ENCODE measurements around the gene ACSF3.
"Not testable (repeated sequence)": the region's sequence is repeated elsewhere in the genome, so short reads cannot be mapped to it uniquely, and the experiment has no call there.

The ACSF3 gene

DNA sequence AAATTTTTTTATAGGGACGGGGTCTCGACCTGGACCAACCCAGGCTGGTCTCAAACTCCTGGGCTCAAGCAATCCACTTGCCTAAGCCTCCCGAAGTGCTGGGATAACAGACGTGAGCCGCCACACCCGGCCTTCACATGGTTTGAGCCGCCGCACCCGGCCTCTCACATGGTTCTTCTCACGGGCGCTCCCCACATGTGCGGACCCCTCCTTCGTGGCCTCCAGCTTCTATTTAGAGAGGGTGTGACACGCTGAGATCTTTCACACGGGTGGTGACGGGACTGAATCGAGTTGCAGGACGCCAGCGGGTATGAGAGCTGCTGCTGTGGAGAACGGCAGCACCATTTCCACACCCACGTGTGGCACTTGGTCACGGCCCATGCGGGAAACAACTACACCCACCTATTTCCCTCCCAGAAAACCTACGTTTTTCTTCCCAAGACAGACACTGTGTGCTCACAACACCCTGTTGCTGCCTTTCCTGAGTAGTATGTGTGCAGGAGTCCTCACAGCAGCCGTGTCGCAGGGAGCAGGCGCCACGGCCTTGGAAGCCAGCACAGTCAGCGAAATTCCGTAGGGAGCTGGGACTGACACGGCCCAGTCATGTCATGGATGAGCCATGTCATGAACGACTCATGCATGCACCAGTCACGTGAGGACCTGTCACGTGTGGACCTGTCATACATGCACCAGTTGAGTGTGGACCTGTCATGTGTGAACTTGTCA is 20.1 kb upstream of the ACSF3 start:
- no peak for DNase-seq

DNA sequence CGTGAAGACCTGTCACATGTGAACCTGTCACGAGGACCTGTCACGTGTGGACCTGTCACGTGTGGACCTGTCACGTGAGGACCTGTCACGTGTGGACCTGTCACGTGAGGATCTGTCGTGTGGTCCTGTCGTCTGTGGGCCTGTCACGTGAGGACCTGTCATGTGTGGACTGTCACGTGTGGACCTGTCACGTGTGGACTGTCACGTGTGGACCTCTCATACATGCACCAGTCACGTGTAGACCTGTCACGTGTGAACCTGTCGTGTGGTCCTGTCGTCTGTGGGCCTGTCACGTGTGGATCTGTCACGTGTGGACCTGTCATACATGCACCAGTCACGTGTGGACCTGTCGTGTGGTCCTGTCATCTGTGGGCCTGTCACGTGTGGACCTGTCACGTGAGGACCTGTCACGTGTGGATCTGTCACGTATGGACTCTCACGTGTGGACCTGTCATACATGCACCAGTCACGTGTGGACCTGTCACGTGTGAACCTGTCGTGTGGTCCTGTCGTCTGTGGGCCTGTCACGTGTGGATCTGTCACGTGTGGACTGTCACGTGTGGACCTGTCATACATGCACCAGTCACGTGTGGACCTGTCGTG is 19.5 kb upstream of the ACSF3 start:
- DNase-seq, result not testable (repeated sequence)

DNA sequence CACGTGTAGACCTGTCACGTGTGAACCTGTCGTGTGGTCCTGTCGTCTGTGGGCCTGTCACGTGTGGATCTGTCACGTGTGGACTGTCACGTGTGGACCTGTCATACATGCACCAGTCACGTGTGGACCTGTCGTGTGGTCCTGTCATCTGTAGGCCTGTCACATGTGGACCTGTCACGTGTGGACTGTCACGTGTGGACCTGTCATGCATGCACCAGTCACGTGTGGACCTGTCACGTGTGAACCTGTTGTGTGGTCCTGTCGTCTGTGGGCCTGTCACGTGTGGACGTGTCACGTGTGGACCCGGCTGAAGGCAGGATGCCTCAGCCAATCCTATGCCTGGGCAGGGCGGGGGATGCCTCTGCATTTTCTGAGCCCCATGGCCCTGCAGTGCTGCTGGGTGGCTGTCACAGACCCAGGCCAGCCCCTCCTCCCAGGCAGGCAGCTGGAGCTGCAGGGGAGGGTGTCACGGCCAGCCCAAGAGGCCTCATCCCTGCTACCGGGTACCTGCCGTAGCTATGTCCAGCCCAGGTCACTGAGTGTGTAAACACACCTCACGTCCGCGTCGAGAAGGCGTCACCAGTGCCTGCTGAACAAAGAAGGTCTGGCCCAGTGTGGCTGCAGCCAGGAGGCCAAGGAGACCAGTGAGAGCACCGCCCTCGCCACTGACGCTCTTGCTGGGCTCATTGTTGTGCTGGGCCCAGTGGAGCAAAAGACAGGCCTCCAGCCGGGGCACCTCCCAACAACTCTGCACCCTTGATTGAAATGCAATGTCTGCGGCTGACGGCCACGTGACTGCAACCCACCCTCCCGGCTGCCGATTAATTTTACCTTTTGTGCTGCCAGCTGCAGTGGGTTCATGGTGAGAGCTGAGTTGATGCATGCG is 18.6 kb upstream of the ACSF3 start:
- DNase-seq, result no peak

DNA sequence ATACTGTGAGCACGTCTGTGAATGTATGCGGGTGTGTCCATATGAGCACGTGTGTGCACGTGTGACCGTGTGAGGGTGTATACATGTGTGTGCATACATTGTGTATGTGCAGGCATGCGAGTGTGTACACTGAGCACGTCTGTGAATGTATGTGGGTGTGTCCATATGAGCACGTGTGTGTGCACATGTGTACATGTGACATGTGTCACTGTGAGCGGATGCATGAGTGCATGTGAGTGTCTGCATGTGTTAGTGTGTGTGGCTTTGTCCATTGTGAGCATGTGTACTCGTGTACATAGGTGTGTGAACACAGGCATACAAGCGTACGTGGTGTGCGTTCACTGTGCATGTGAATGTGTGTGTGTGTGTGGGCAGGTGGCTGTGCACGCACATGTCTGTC is 17.5 kb upstream of the ACSF3 start:
- DNase-seq, result no peak

DNA sequence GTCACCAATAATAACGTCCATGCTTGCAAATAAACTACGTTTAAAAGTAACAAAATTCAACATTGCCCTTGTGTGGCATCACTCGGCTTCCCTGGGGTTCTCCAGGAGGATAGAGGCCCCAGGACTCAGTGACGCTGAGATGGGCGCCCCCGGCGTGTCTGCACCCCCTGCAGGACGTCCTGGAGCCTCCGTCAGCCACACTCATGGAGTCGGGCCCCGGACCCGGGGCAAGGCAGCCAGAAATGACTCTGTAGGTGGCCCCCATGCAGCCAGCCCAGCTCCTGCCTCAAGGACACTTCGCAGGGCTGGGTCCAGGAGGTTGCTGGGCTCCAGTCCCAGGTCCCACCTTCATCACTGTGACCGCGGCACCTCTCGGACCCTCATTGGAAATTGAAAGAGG is 16.6 kb upstream of the ACSF3 start:
- DNase-seq, result no peak

DNA sequence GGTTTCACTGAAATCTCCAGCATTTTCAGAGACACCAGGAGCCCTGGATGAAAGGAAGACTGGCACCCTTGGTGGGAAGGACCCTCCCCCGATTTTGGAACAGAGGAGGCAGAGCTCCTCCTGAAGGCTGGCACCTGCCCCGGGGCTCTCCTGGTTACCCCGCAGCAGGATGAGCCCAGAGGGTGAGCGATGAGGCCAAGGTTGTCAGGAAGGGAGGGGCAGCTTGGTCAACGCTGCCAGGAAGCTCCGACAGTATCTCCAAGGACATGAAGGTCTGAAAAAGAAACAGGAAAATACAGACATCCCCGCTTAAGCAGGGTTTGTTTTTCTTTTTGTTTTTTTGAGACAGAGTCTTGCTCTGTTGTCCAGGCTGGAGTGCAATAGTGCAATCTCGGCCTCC is 15.5 kb upstream of the ACSF3 start:
- DNase-seq, result no peak

DNA sequence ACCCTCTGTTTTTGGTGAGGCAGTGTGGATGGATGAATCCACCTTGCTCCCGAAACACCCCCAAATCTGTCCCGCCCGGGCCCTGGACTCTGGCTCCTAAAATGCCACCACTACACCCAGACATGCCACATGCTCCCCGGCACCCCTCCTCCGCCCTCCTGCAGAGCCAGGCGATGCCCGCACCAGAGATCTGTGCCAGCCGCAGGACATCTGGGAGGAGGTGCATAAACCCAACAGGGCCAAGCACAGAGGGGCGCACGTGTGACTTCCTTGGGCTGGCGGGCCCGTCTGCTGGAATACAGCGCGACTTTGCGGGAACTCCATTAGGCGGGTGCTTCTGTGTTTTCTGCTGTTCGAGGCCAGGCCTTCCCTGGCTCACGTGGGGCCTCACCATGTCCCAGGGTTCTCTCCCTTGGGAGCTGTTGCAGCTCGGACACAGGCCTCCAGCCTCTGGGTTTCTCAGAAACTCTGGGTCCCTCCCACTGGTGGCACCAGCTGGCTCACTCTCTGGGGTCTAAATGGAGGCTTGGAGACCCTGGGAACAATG is 14.1 kb upstream of the ACSF3 start:
- DNase-seq, result no peak

DNA sequence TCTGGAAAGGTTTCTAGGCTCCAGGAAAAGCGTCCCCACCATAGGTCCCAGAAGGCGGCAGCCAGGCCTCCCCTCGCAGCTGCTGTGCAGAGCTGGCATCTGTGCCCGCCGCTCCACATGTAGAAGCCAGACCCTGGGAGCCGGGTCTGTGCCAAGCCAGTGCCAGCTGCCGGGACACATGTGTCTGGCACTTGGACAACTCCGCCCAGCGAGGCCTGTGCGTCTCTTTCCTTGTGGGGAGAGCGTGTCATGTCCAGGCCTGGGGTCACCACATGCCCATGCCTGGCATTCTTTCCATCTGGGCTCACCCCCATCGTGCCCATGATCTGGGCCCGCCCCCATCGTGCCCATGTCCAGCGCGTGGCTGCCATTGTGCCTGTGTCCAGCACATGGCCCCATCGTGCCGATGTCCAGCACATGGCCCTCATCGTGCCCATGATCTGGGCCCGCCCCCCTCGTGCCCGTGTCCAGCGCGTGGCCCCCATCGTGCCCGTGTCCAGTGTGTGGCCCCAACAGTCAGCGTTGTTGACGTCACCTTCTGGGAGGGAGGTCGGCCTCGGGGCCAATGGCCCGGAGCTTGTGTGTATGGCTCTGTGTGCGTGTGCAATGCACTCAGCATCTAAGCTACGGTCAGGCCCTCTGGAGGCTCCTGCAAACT is 13.3 kb upstream of the ACSF3 start:
- no peak for DNase-seq

DNA sequence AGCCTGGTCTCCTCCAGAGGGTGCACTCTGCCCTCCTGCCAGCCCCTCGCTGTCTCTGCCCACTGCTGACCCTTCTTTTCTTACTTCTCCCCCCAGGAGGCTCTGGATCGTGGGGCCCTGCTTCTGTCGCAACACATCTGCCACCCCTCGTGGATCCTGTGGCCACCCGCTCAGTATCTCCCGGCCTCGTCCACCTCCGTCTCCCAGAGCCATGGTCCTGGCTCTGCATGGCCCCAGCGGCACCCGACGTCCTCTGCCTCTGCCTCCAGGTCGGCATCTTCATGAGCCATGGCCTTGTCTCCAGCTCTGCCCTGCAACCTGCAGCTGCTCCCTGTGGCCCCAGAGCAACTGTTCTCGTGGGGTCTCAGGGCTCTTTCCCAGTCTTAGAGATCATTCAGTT is 12.1 kb upstream of the ACSF3 start:
- DNase-seq, result no peak

DNA sequence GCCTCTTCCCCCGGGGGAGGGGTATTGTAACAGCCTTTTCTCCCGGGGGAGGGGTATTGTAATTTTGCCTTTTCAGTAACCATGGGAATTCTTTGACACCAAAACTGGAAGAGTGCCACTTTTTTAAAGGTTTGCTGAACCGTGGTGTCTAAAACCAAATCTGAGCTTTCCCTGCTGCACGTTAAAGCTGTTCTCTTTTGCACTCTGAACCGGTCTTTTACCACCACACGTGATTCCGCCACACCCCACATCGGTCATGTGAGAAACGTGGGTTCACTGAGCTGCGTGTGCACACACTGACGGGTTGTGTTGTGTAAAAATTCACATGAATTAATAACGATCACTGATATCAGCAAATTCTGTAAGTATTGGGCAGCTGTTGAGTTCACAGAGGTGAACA is 9.2 kb upstream of the ACSF3 start:
- peak; percentile 27 for DNase-seq

DNA sequence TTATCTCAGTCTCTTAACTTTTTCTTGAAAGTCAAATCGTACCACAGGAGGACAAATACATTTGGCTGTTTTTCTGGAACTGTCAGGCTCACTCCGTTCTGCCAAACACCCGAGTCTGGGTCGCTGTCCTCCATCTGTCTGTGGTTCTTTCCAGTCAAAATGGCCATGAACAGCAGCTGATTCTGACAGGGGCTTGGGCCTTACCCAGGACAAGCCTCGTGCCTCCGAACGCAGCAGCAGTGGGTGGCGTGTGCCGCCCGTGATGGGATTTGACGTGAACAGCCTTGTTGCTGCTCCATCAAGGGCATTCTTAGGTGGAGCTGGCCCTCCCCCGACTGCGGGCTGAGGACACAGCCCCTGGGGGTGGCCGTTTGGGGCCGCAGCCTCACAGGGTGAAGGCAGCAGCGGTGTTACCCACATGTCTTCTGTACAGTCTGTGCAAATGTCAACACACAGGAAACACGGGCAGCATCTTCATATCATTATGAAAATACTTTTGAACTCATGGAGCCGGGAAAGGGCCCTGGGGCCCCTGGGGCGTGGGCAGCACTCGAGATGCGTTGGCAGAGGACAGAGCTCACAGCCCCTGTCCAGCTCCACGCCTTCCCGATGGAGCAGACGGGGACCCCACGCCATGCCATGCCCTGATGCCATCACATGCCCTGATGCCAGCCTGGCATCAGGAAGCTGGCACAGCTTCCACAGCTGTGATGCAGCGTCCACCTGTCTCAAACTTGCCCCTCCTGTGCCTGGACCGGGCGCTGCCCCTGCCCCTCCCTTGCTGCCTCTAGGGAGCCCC is 8.6 kb upstream of the ACSF3 start:
- no peak for DNase-seq

DNA sequence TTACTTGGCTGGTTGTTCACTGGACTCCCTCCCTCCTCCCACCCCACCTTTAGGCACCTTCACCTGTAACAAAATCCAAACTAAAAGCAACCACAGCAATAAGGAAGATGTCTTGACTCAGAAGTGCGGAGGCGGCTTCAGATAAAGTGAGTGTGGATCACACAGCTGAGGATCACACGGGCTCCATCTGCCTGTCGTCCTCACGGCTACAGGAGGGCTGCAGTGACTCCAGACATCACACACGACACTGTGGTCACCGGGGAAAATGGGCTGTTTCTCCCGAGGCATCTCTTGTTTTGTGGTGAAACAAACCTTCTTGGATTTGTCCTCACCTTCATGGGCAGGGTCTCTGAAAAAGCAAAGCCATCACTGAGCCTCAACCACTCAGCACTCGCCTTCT is 7.9 kb upstream of the ACSF3 start:
- no peak for DNase-seq

DNA sequence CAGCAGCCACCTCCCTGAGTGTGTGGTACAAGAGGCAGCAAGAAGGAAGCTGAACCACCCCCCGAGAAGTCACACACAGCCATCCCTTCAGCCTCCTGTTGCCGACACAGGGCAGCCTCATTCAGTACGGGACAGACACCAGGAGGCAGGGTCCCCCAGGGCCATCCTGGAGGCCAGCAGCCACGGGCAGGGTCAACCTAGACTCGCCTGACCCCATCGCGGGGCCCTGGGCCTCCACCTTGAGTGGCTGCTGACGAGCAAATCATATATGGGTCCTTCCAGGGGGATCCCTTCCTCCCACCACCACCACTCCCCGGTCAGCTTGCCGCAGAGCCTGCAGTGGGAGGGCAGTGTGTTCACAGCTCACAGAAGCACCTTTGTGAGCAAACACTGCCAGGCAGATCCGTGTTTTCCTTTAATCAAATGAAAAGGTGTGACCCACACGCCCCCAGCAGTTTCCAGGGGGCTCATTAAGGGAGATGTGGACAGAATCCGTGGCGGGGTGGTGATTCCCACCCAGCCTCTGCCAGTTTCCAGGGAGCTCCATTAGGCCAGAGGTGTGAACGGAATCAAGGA is 5.6 kb upstream of the ACSF3 start:
- DNase-seq, result no peak

DNA sequence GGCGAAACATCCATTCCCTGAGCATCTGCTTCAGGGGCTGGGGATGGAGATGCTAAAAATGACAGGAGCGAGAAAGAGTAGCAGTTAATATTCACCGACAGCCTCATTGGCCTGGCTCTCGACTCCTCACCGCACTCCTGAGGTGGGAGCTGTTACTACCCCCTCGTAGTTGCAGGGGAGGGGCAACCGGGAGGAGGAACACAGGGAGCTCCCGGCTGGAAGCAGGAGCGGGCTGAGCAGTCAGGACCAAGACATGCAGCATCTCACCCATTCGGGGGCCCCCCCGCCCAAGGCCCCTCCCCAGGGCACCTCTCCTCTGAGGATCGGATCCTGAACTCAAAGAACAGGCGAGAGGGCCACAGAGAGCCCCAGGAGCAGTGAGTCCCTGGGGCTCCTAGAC is 4.5 kb upstream of the ACSF3 start:
- no peak for DNase-seq

DNA sequence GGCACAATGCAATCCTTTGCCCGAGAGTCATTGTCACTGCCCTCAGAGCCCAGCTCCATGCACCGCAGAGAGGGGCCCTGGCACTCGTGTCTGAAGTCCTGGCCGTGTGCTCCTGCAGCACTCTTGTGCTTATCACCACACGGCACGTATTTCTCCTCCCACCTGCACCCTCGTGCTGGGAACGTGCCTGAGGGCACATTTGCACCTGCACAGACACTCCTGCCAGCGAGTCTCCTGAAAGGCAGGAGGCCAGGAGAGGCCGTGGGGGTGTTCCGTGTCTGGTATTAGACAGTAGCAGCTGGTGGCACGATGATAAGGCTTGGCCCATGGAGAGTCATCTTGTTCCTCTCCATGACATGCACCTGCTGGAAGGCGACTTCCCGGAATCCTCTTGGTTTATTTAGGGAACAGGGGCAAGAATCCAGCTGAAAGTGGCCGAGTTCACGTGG is 3.4 kb upstream of the ACSF3 start:
- DNase-seq, result no peak

DNA sequence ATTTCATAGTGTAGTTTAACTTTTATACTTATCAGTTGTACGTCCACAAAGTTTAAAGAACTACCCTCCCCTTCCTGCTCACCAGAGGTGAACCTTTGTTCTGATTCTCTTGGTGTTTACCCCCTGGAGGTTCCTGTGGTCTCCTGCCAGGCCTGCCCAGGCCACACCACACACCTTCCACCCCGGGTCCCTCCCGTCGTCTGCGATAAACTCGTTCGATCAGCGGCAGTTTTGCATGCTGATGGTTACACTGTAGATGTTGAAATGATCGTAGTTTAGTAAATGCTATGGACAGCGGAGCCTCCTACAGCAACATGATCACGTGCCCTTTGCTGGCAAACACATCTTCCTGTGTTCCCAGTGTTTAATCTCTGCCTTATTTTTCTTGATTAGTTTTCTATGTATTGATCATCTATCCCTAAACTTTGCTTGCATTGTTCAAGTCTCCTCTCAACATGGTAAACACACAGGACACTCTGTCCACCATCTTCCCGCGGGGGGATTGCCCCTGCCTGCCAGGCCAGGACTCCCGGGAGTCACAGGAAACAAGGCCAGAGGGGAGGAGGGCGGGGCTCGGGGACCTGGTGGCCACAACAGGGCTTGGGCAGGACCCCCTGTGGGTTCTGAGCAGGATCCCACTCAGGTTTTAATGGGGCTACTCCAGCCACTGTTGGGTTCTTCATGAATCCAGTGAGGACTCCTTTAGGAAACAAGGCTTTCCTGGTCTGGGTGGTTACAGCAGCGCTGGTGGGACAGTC is 2.8 kb upstream of the ACSF3 start:
- DNase-seq, result no peak

DNA sequence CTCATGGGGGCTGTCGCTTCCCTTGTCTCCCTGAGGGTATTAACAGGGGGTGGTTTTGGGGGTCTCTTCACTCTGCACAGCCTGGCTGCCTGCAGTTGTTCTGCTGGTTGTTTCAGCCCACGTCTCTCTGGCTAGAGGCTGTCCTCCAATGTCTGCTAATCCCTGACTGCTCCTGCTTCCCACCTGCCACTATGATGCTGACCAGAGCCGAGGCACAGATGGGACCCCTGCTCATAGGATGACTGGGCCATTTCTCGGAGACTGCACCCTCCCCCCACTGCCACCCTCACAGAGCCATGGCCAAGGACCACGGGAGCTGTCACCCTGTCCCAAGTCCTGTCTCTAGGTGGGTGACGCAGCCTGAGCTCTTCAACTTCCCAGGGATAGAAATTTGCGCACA is 1.6 kb upstream of the ACSF3 start:
- DNase-seq, result no peak

DNA sequence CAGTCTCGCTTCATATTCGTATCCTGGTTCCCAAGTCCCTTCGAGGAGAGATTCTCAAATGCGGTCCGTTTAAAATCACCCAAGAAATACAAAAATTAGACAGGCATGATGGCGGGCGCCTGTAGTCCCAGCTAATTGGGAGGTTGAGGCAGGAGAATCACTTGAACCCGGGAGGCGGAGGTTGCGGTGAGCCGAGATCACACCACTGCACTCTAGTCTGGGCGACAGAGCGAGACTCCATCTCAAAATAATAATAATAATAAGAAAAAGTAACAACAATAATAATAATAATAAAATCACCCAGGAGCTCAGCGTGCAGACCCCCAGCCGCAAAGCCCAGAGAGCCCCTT is 425 bp upstream of the ACSF3 start:
- DNase-seq, result not testable (repeated sequence)

DNA sequence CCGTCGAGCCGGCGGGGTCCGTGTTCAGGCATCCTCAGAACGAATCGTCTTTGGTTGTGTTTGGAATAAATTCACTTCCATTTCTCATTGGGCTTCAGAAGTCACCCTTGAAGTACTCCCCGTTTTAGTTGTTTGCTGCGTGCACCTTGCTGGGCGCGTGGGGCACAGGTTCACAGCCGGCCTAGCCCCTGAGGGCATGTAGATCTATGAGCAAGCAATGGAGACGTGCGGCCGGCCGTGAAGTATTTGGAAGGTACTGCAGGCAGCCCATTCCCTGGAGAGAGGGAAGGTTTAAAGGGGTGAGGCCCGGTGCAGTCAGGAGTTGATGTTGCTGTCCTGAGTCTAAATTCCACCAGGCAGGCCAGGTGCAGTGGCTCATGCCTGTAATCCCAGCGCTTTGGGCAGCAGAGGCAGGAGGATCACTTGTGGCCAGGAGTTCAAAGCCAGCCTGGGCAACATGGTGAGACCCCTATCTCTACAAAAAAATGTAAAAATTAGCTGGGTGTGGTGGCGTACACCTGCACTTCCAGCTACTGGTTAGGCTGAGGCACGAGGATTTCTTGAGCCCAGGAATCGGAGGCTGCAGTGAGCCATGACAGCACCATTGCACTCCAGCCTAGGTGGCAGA is 714 bp downstream of the ACSF3 start:
- peak; percentile 34 for DNase-seq

DNA sequence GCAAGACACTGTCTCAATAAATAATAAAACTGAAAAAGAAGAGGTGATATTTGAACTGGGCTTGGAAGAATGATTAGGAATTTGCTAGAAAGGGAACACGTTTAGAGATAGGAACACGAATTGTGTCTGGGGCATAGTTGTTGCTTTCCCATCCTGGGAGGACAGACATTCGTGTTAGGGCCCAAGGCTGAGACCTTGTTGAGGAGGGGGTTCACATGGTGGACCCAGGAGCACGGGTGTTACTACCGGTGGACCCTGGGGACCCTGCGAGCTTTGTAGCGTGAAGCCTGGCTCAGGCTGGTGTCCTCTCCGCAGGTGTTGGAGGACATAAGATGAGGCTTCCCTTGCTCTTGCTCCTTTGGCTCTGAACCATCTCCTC is 1.2 kb downstream of the ACSF3 start:
- DNase-seq, result no peak

DNA sequence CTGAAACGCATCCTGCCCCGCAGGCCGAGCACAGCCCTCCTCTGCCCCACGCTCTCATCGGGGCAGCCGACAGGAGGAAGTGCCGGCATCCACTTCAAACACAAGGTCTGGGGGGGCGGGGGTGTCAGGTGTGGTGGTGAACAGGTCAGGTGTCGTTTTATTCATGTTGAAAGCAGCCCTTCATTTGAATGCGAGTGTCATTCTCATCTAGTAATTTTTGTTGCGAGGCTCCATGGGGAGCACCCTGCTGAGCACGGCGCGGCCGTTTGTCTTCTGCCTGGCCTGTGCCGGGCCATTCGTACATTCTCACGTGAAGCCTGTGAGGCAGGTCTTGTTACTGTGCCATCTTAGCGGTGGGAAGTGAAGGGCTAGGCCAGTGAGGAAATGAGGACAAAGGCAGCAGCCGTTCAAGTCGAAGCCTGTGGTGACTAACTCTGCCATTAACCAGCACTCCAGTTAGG is 1.9 kb downstream of the ACSF3 start:
- no peak for DNase-seq

Data from CD4-positive, alpha-beta T cell treated with Interleukin-6 for 4 hours (primary cell).